SU-DHL-6 (cell line): Measurements from ENCODE around the gene OLFM1.

Experiments
- H2AFZ ChIP-seq: fragments of 200-600 bp; sonication (generic); 2 replicates; pipeline ENCODE4 v1.6.1; 2014; ENCODE audit warnings: low read depth, mild to moderate bottlenecking, moderate library complexity, mixed read lengths, antibody characterized with exemption, low read length; ENCODE audit not compliant: severe bottlenecking
- H3F3A ChIP-seq: fragments of 200-600 bp; shearing (Covaris generic); 2 replicates; pipeline ENCODE4 v1.6.0; 2016; ENCODE audit warnings: antibody characterized with exemption, mild to moderate bottlenecking; ENCODE audit not compliant: insufficient read depth
- H3K27ac ChIP-seq: fragments of 200-600 bp; sonication (generic); 2 replicates; pipeline ENCODE4 v1.5.1; 2016; ENCODE audit warnings: low read depth, mild to moderate bottlenecking, low read length, moderate library complexity, mixed read lengths
- H3K27me3 ChIP-seq: fragments of 200-600 bp; sonication (generic), shearing (Covaris generic); 2 replicates; pipeline ENCODE4 v1.6.0; 2014; ENCODE audit warnings: mild to moderate bottlenecking, low read length
- H3K36me3 ChIP-seq: fragments of 200-600 bp; sonication (generic); 2 replicates; pipeline ENCODE4 v1.6.1; 2014; ENCODE audit warnings: mild to moderate bottlenecking, low read length, mixed read lengths
- H3K4me2 ChIP-seq: fragments of 300-600, 200-600 bp; shearing (Covaris generic), sonication (generic); 2 replicates; pipeline ENCODE4 v1.6.0; 2014; ENCODE audit warnings: low read length, low read depth, mild to moderate bottlenecking; ENCODE audit not compliant: poor library complexity, severe bottlenecking
- H3K4me3 ChIP-seq: fragments of 200-600 bp; sonication (generic); 2 replicates; pipeline ENCODE4 v1.5.1; 2014; ENCODE audit warnings: antibody characterized with exemption, low read length, mild to moderate bottlenecking, mixed read lengths; ENCODE audit not compliant: insufficient read depth, poor library complexity, severe bottlenecking
- H3K79me2 ChIP-seq: fragments of 200-600 bp; sonication (generic); 2 replicates; pipeline ENCODE4 v1.6.1; 2014; ENCODE audit warnings: mild to moderate bottlenecking, low read length, moderate library complexity; ENCODE audit not compliant: insufficient read depth
- H3K9ac ChIP-seq: fragments of 200-600 bp; sonication (generic); 2 replicates; pipeline ENCODE4 v1.7.0; 2014; ENCODE audit warnings: mild to moderate bottlenecking, low read length
- H3K9me2 ChIP-seq: fragments of 200-600 bp; sonication (generic); replicated peaks from 2 replicates; pipeline ENCODE4 v1.6.1; 2014; ENCODE audit warnings: low read length; ENCODE audit not compliant: insufficient read depth
- H3K9me3 ChIP-seq: fragments of 200-600 bp; sonication (generic); 2 replicates; pipeline ENCODE4 v1.6.1; 2014; ENCODE audit warnings: low read length, mixed read lengths; ENCODE audit not compliant: insufficient read depth
- H4K20me1 ChIP-seq: fragments of 200-600 bp; sonication (generic); 2 replicates; pipeline ENCODE4 v1.6.1; 2014; ENCODE audit warnings: low read depth, mild to moderate bottlenecking, antibody characterized with exemption, low read length, moderate library complexity, mixed read lengths
- CTCF ChIP-seq: fragments of 200-600 bp; sonication (generic); IDR thresholded peaks from one replicate; pipeline ENCODE4 v1.5.1; 2017; ENCODE audit warnings: antibody characterized with exemption, mild to moderate bottlenecking, low read length, moderate library complexity; ENCODE audit not compliant: insufficient read depth, poor library complexity, severe bottlenecking
- EZH2phosphoT487 ChIP-seq: fragments of 200-600 bp; sonication (generic), shearing (Covaris generic); conservative IDR thresholded peaks from 2 replicates; pipeline ENCODE4 v1.6.1; 2018; ENCODE audit warnings: mild to moderate bottlenecking, antibody characterized with exemption, low read length, moderate library complexity, mixed read lengths

OLFM1 gene

GRCh38 chr9:135053133-135053532 lies 34.3 kb upstream of the OLFM1 start:
- Histone ChIP-seq H3K27me3 (peaks cover 4% of the 10 kb centered on the region; the same call in 1 of the 2 replicates), H3K4me3 (no peak overlapping the region), H3K9ac (no peak overlapping the region), H3K27ac (no peak overlapping the region), H3K9me3 (no peaks in the 10 kb centered on the region), H4K20me1 (no peaks in the 10 kb centered on the region), H3F3A (no peaks in the 10 kb centered on the region), H2AFZ (no peak overlapping the region), H3K4me2 (no peak overlapping the region), H3K9me2 (no peaks in the 10 kb centered on the region), H3K79me2 (no peaks in the 10 kb centered on the region), H3K36me3 (no peaks in the 10 kb centered on the region)
- TF ChIP-seq CTCF (no peak), EZH2phosphoT487 (no peak)

- no peak overlapping the region for H3K27ac ChIP-seq
- peaks cover 4% of the 10 kb centered on the region; the same call in 1 of the 2 replicates for H3K27me3 ChIP-seq
- no peaks in the 10 kb centered on the region for H3K36me3 ChIP-seq
- no peak overlapping the region for H3K9ac ChIP-seq
- H2AFZ ChIP-seq, result no peak overlapping the region
- TF ChIP-seq EZH2phosphoT487 (no peak), CTCF (no peak)
- no peak overlapping the region for H3K4me3 ChIP-seq
- H3F3A ChIP-seq, result no peaks in the 10 kb centered on the region
- no peak overlapping the region for H3K4me2 ChIP-seq
- no peaks in the 10 kb centered on the region for H4K20me1 ChIP-seq
- no peaks in the 10 kb centered on the region for H3K9me2 ChIP-seq
- H3K9me3 ChIP-seq, result no peaks in the 10 kb centered on the region
- no peaks in the 10 kb centered on the region for H3K79me2 ChIP-seq
Measured at GRCh38 chr9:135055181-135055580, 32.3 kb upstream of the OLFM1 start.

GRCh38 chr9:135056541-135056940 lies 30.9 kb upstream of the OLFM1 start:
- Histone ChIP-seq H3K27ac (no peak overlapping the region), H3K36me3 (no peaks in the 10 kb centered on the region), H3K79me2 (no peaks in the 10 kb centered on the region), H3K9ac (no peak overlapping the region), H3K4me3 (no peak overlapping the region), H3K4me2 (no peak overlapping the region), H3K9me3 (no peaks in the 10 kb centered on the region), H3F3A (no peaks in the 10 kb centered on the region), H4K20me1 (no peaks in the 10 kb centered on the region), H3K27me3 (peaks cover 4% of the 10 kb centered on the region; the same call in 1 of the 2 replicates), H3K9me2 (no peaks in the 10 kb centered on the region), H2AFZ (no peak overlapping the region)
- no peak for TF ChIP-seq CTCF
- TF ChIP-seq EZH2phosphoT487, result no peak
